Inferior parietal cortex (tissue), 1 donor: ENCODE results near the gene PRMT7.
A peak's percentile ranks its signal among the peaks of the same experiment; 100 is the strongest.

Experiments used
- DNase-seq: peaks from one replicate; pipeline ENCODE4 v3.0.0-alpha.2; 2016; ENCODE audit errors: extremely low spot score

Gene PRMT7

GRCh38 chr16:68375801-68376536, 65.2 kb downstream of the PRMT7 start:
- DNase-seq, result no peak

GRCh38 chr16:68376590-68376989, 65.8 kb downstream of the PRMT7 start:
- no peak for DNase-seq

- no peak for DNase-seq
Observed at GRCh38 chr16:68377221-68377620, 66.4 kb downstream of the PRMT7 start.

GRCh38 chr16:68377667-68378393, 67.0 kb downstream of the PRMT7 start:
- DNase-seq, result no peak

GRCh38 chr16:68378436-68379415, 67.9 kb downstream of the PRMT7 start:
- no peak for DNase-seq

- no peak for DNase-seq
Observed at GRCh38 chr16:68379472-68380347, 68.9 kb downstream of the PRMT7 start.

GRCh38 chr16:68380348-68380670, 69.5 kb downstream of the PRMT7 start:
- DNase-seq, result no peak

GRCh38 chr16:68380676-68381362, 70.0 kb downstream of the PRMT7 start:
- DNase-seq, result peak; percentile 25

- DNase-seq, result no peak
Observed at GRCh38 chr16:68381363-68381724, 70.5 kb downstream of the PRMT7 start.

GRCh38 chr16:68382296-68382718, 71.5 kb downstream of the PRMT7 start:
- no peak for DNase-seq

GRCh38 chr16:68383858-68384257, 73.0 kb downstream of the PRMT7 start:
- DNase-seq, result no peak

GRCh38 chr16:68384288-68385161, 73.7 kb downstream of the PRMT7 start:
- DNase-seq, result no peak

GRCh38 chr16:68385371-68385770, 74.6 kb downstream of the PRMT7 start:
- no peak for DNase-seq

- no peak for DNase-seq
Observed at GRCh38 chr16:68386628-68387027, 75.8 kb downstream of the PRMT7 start.

- no peak for DNase-seq
Observed at GRCh38 chr16:68387301-68387700, 76.5 kb downstream of the PRMT7 start.

- DNase-seq, result no peak
Observed at GRCh38 chr16:68388124-68388523, 77.3 kb downstream of the PRMT7 start.

- no peak for DNase-seq
Observed at GRCh38 chr16:68389006-68389405, 78.2 kb downstream of the PRMT7 start.

- DNase-seq, result no peak
Observed at GRCh38 chr16:68389750-68390371, 79.0 kb downstream of the PRMT7 start.

GRCh38 chr16:68393333-68393732, 82.5 kb downstream of the PRMT7 start:
- DNase-seq, result no peak
